SIG-M5 treated with dmso at 0.1 percent for 504 hours (cell line): ENCODE measurements around the gene CCL16.
"Not testable (repeated sequence)": the region's sequence is repeated elsewhere in the genome, so short reads cannot be mapped to it uniquely, and the experiment has no call there.

ENCODE experiments used
- DNase-seq: peaks from one replicate; lab custom pipeline; 2025; ENCODE audit not compliant: unreplicated experiment; lab: John Stamatoyannopoulos, UW

Gene CCL16

GRCh38 chr17:35981246-35981645 lies at the start of gene CCL16:
CCL16 (minus strand) TSS chr17:35981497; CDS start chr17:35981420, 77 bp downstream.
- DNase-seq = no peak

- DNase-seq = no peak
Measured at GRCh38 chr17:36030956-36031355, 49.7 kb upstream of the CCL16 start.

- no peak for DNase-seq
Measured at GRCh38 chr17:36027761-36028160, 46.5 kb upstream of the CCL16 start.

GRCh38 chr17:36024106-36024869 lies 43.0 kb upstream of the CCL16 start:
- no peak for DNase-seq

GRCh38 chr17:36019423-36019822 lies 38.1 kb upstream of the CCL16 start:
- DNase-seq = no peak

- DNase-seq = peak; percentile 60
Measured at GRCh38 chr17:36017799-36018198, 36.5 kb upstream of the CCL16 start, which contains the start of gene CCL23. CCL23 (minus strand) TSS chr17:36017972; CDS start chr17:36017897, 75 bp downstream.

GRCh38 chr17:36016555-36016954 lies 35.3 kb upstream of the CCL16 start:
- DNase-seq = no peak

- not testable (repeated sequence) for DNase-seq
Measured at GRCh38 chr17:36015895-36016294, 34.6 kb upstream of the CCL16 start.

- no peak for DNase-seq
Measured at GRCh38 chr17:36014946-36015345, 33.6 kb upstream of the CCL16 start.

- DNase-seq = no peak
Measured at GRCh38 chr17:36011201-36011600, 29.9 kb upstream of the CCL16 start.

- DNase-seq = peak; percentile 22
Measured at GRCh38 chr17:36008998-36009665, 27.8 kb upstream of the CCL16 start.

GRCh38 chr17:36004594-36005108 lies 23.4 kb upstream of the CCL16 start:
- no peak for DNase-seq

GRCh38 chr17:36002631-36003030 lies 21.3 kb upstream of the CCL16 start:
- DNase-seq = no peak

- no peak for DNase-seq
Measured at GRCh38 chr17:36001862-36002603, 20.7 kb upstream of the CCL16 start.

GRCh38 chr17:36001110-36001771 lies 19.9 kb upstream of the CCL16 start, which contains the start of gene CCL15:
CCL15 (minus strand) TSS chr17:36001553; CDS start chr17:36001492, 61 bp downstream.
- DNase-seq = no peak

- no peak for DNase-seq
Measured at GRCh38 chr17:36000732-36001109, 19.4 kb upstream of the CCL16 start.

GRCh38 chr17:35998756-35999155 lies 17.5 kb upstream of the CCL16 start:
- no peak for DNase-seq

GRCh38 chr17:35998018-35998545 lies 16.8 kb upstream of the CCL16 start:
- DNase-seq = no peak

GRCh38 chr17:35995346-35995745 lies 14.0 kb upstream of the CCL16 start:
- DNase-seq = not testable (repeated sequence)

GRCh38 chr17:35991075-35991474 lies 9.8 kb upstream of the CCL16 start:
- no peak for DNase-seq

GRCh38 chr17:35988164-35988563 lies 6.9 kb upstream of the CCL16 start:
- no peak for DNase-seq
